Activated effector memory CD4-positive, alpha-beta T cell treated with Interleukin-2 at 50 U/mL for 16 hours (primary cell): ENCODE data around the gene RAD51D.
"Not testable (repeated sequence)": the region's sequence is repeated elsewhere in the genome, so short reads cannot be mapped to it uniquely, and the experiment has no call there.

ENCODE experiments used
- DNase-seq: peaks from one replicate; pipeline ENCODE4 v3.0.0-alpha.2; 2020

Gene RAD51D

DNA sequence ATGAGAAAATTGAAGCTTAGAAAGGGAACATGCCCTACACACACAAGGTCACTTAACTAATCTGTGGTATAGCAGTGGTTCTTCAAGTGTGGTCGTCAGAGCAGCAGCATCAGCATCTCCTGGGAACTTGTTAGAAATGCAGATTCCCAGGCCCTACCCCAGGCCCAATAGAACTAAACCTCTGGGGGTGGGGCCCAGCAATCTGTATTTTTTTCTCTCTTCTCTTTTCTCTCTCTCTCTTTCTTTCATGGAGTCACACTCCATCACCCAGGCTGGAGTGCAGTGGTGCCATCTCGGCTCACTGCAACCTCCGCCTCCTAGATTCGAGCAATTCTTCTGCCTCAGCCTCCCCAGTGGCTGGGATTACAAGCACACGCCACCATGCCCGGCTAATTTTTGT is 18.6 kb upstream of the RAD51D start:
- DNase-seq, result no peak

DNA sequence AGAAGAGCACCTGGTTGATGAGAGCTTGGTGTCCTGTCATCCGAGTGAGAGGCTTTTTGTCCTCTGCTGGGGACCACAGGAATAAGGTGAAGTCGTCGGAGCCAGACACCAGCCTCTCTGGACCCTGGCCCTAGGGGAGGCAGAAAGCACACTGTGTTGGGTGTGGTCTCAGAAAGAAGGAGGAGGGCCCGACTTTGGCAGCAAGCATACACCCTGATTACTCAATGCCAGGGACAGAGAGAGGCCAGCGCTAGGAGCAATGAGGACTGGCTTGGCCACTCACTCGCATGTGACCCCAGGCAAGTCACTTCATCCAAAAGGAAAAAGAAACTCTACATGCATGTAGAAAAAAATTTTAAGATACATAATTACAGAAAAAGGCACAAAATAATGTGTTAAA is 15.7 kb upstream of the RAD51D start:
- DNase-seq, result no peak

DNA sequence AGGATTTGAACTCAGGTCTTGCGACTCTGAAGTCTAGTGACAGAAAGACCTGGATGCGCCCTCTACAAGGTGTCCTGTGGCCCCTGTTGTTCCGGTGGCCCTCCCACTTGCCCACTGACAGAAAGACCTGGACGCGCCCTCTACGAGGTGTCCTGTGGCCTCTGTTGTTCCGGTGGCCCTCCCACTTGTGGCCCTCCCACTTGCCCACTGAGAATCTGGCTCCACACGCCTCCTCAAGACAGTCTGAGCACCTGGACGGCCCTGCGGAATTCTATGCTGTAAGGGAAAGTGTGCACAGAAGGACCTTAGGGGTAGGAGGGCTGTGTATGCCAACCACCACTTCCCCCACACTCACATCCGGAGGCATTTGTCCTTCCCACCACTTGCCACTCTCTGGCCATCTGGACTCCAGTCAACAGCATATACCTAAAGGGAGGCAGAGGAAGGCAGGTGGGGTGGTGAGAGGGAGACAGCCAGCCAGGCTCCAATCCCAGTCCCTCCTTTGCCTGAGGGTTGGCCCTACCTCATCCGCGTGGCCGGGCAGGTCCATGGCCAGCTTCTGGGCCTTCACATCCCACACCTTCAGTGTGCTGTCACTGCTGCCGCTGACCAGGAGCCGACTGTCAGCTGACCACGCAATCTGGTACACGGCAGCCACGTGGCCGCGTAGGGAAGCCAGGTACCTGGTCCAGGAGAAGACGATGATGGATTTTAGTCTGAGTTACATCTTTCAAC is 13.3 kb upstream of the RAD51D start:
- DNase-seq, result no peak

DNA sequence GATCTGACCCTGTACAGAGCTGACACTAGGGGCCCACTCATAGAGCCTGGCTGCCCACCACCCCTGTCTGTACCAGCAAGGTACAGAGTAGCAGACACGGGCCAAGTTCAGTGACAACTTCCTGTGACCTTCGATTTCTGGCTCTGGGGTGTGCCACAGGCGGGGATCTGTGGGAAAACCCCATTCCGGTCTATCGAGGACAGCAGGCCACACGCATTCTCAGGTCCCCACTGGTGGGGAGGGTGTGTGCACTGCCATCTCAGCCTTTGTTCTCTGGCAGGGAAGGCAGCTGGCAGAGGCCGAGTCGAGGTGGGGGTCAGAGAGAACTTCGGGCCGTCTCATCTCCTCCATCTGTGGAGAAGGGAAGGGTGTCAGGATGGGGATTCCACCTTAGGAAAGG is 12.4 kb upstream of the RAD51D start:
- DNase-seq, result no peak

DNA sequence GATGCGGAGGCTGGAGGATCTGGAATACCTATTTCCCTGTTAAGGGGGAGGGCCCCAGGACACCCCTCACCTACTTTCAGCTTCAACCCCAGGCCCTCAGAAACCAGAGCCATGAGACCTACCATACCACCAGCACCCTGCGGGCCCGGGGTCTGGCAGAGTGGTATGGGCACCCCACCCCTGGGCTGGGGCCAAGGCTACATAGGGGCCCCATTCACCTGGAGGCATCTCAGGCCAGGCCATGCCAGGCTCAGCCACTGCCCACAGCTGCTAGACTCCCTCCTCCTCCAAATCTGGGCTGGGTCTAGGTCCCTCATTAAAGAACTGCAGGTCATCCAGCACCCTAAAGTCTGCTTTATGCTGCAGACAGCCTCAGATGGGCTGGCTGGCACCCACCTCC is 10.7 kb upstream of the RAD51D start:
- DNase-seq, result no peak

DNA sequence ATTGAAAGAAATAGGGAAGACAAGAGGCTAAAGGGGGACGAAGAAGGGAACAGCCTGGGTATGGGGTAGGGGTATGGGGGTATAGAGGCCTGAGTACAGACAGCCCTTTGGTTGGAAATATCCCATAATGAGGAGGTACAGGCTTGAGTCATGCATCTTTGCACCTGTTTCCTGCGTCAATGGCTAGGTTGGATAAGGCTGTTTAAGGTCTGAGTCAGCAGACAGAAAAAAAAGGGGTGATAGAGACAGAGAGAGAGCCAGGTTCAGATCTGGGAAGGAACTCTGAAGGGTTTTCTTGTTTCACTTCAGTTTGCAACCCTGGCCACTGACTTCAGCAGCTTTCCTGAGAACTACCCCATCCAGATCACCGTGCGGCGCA is 10.3 kb upstream of the RAD51D start:
- DNase-seq, result no peak

DNA sequence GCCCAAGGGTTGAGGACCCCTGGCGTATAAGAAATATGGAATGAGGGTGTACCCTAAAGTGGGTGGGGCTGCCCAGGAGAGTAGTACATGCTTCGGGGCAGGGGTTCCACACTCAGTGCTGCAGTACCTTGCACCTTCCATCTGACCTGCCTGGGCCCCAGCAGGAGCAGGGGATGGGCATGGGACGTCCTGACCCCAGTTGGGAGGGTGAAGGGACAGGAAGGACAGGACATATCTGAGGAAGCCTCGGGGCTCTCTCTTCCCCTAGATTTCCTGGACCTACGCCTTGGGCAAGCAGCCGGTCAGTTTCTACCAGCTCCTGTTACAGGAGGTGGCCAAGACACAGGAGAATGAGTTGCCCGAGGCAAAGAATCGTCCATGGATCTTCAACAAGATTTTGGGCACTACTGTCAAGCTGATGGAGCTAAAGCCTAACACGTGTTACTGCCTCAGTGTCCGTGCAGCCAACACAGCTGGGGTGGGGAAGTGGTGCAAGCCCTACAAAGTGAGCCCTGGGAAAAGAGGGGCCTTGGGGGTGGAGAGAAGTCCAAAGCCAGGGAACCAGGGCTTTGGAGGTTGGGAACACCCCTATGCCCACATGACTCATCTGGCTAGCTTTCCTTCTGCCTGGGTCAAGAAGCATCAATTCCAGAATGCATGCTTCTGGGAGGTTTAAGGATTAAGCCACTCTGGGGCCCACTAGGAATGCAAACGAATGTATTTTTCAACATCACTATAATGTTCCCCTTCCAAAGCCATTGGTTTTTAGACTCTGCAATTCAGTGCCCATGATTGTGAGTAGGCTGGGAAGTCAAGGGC is 9.7 kb upstream of the RAD51D start:
- no peak for DNase-seq

DNA sequence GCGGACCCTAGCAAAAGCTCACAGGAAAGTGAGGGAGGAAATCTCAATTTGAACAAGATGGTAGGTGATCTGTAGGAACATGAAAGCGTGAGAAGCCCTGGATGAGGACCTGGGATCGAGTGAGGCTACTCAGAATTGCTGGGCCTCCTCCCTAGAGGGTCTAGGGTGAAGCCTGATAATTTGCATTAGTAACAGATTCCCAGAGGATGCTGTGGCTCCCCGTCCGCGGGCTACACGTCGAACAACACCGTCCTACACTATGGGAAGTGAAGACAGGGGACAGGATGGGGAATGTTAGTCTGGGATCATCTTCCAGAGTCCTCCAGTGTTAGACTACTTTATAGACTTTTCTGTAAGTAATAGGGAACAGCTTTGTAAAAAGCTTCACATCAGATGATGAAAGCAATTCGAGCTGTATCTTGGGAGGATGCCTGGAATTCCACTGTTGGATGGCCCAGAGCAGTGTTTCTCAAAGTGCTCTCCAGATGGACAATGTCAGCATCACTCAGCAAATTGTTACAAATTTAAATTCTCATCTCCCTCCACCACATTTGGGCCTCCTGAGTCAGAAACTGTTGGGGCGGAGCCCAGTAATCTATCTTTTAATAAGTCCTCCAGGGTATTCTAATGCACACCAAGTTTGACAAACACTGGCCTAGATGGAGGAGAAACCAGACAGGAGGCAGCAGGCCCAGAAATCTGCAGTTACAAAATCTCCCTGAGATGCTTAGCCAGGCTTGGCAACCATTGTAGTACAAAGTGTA is 8.3 kb upstream of the RAD51D start:
- no peak for DNase-seq

DNA sequence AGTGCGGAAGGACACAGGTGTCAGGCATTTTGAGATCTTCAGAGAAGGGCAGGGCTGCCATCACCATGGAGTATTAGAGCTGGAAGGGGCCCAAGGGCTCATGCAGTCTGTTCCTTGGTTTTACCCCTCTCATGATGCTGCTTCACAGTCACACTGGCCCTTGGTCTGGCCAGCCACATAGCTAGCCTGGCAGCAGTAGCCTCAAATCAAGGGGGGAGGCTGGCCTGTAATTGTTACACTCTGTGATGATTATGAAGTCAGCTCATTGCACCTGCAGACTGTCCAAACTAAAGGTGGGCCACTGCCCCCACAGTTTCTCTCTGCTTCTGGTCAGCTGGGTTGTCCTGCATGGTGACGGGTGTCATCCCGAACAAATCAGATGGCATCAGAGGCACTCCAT is 1.7 kb upstream of the RAD51D start, which contains the start of gene FNDC8:
TSS of gene FNDC8 (plus strand) at position 301 of the 400 bp plus-strand sequence. CDS start at position 380, 79 bp downstream.
- DNase-seq, result no peak

DNA sequence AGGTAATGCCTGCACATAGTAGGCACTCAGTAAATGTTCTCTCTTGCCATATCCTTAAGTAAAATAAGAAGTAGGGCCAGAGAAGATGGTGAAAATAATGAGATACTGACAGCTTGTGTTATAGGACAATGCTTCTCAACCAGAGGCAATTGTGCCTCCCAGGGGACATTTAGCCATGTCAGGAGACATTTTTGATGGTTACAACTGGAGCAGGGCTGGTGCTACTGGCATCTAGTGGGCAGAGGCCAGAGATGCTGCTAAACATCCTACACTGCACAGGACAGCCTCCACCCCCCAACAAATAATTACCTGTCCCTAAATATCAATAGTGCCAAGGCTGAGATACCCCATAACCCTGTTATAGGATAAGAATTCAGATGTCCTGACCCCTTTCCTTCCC is 1.7 kb downstream of the RAD51D start:
- no peak for DNase-seq

DNA sequence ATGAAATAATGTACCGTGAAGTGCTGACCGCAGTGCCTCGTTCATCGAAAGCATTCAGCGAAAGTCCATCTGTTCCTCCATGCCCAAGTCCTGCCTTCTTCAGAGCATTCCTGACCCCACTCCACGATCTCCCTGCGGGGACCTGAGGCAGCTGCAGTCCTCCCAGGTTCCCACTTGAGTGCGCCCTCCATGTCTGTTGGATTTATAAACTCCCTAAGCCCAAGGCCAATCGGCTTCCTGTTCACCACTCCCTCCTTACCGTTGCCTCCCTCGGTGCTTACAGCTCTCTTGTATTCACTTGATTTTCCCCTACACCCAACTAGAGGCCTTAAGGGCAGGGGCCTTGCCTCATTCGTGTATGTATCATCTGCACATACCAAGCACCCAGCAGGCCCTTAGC is 2.8 kb downstream of the RAD51D start:
- DNase-seq, result no peak

DNA sequence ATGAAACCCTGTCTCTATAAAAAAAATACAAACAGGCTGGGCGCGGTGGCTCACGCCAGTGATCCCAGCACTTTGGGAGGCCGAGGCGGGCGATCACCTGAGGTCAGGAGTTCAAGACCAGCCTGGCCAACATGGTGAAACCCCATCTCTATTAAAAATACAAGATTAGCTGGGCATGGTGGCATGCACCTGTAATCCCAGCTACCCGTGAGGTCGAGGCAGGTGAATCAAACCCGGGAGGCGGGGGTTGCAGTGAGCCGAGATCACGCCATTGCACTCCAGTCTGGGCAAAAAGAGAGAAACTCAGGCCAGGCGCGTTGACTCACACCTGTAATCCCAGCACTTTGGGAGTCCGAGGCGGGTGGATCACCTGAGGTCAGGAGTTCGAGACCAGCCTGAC is 8.9 kb downstream of the RAD51D start:
- not testable (repeated sequence) for DNase-seq

DNA sequence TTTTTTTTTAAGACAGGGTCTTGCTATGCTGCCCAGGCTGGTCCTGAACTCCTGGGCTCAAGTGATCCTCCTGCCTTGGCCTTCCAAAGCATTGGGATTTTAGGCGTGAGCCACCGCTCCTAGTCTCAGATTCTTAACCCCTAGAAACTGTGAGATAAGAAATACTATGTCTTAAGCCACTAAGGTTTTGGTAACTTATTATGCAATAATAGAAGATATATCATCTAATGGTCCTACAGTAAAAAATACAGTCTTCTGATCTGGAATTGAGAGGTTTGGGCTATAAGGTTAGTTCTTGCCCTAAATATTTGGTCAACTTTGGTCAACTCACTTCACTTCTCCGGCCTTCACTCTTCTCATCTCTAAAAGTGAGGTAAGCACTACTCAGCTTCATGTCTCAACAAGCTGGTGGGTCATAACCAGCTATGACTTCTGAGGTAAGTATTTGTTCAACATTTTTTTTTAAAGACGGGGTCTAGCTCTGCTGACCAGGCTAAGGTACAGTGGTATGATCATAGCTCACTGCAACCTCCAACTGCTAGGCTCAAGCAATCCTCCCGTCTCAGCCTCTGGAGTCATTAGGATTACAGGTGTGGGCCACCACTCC is 14.7 kb downstream of the RAD51D start:
- no peak for DNase-seq

DNA sequence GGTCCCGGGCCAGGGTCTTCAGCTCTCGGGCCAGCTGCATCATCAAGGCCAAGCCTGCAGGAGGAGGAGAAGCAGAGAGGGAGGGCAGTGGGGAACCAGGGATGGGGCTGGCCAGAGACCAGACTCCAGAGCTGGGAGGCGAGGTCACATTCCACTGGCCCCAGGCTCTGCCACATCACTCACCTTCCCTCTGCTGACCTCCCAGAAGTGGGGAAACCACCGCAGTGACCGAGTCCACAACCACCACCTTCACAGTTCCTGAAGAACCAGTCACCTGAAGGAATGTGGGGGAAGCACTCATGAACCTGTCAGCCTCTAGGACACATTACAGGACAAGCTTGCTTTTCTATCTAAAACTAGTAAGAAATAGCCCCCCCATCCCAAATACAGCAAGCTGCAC is 16.4 kb downstream of the RAD51D start:
- no peak for DNase-seq

DNA sequence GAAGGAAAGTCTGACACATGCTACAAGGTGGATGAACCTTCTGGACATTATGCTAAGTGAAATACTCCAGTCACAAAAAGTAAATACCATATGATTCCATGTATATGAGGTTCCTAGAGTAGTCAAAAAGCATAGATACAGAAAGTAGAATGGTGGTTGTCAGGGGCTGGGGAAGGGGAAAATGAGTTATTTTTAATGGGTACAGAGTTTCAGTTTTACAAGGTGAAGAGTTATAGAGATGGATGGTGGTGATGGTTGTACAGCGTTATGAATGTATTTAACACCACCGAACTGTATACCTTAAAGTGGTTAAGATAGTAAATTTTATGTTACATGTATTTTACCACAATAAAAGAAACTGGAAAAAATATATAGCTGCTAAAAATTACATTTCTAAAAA is 17.9 kb downstream of the RAD51D start:
- no peak for DNase-seq

DNA sequence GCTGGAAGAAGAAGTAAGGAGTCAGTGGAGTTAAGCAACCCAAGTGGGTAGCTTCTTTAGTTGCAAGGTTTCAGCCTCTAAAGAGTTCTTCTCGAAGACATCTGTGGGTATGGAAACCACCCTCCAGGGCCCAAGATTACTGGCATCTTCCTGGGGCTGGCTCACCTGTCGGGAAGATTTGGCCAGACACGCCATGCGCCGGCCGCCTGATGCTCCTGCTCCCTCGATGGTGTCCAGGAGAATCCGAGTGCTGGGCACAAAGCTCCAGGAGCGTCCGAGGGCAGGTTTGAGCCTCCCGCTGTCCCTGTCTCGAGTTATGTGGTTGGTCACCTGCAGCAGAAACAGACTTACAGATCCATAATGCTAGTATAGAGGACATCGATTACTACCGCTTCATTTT is 18.6 kb downstream of the RAD51D start:
- DNase-seq, result no peak

DNA sequence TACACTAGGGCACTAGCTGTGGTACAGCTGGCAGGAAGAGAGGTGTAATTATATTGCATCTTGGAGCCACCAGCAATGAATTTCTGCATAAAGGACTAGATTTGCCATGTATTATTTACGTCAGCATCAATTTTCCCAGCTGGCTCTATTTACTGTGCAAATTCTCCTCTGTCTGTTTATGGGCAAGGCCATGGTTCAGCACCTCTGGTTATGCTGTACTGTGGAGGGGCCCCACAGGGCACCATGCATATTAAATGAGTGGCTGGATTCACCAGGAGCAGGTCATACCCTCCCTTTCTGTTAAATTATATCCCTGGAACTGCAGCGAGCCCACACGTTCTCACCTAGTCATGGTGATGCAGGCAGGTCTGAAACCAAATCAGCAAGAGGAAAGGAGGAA is 19.8 kb downstream of the RAD51D start:
- DNase-seq, result no peak

DNA sequence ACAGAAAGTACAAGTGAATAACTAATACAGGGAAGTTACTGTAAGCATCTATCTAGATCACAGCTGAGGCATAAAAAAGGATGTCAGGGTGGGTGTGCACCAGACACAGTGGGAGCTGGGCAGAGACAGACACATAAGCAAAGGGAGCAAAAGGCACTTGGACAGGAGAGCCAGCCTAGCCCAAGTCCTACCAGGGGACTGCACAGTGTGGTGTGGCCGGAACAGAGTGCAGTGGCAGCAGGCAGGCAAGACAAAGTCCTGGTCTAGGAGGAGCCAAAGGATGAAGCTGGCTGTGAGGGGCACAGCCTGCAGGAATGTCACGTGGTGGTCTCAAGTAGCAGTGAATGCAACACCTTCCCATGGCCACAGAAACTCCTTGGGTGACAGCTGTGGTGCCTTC is 21.9 kb downstream of the RAD51D start:
- no peak for DNase-seq

DNA sequence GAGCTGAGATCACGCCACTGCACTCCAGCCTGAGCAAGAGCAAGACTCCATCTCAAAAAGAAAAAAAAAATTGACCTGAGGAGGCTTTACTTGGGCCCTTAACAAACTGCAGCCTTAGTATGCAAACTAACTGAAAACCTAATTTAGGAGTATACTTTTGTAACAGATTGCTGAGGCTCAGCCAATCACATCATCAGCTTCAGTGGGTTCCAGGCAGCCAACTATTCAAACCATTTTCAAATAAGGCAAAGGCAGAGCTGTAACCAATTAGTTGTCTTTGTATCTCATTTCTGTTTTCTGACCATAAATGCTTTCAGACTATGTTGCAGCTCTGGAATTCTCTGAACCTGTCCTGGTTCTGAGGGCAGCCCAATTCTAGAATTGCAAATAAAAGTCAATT is 23.9 kb downstream of the RAD51D start:
- DNase-seq, result no peak

DNA sequence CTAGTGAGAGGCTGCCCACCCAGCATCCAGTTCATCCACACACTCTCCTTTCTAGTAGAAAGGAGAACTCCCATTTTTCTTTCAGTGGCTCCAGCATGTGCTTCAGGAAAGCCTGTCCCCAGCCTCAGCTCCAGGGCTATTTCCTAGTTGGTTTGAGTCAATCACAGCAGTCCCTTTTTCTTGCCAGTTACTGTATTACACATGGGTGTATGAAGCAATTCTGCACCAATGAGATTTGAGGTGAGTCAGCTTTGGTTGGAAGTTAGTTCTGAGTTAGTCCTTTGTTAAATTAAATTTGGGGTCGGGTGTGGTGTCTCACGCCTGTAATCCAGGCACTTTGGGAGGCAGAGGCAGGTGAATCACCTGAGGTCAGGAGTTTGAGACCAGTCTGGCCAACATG is 24.8 kb downstream of the RAD51D start:
- DNase-seq, result no peak

DNA sequence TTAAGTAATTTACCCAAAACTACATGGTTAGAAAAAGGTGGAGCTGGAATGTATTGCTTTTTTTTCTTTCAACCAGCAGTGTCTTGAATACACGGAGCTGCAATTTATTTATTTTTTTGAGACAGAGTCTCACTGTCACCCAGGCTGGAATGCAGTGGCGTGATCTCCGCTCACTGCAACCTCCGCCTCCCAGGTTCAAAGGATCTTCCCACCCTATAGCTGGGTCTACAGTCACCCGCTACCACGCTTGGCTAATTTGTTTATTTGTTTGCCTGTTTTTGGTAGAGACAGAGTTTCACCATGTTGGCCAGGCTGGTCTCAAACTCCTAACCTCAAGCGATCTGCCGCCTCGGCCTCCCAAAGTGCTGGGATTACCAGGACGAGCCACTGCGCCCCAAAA is 29.0 kb downstream of the RAD51D start:
- not testable (repeated sequence) for DNase-seq

DNA sequence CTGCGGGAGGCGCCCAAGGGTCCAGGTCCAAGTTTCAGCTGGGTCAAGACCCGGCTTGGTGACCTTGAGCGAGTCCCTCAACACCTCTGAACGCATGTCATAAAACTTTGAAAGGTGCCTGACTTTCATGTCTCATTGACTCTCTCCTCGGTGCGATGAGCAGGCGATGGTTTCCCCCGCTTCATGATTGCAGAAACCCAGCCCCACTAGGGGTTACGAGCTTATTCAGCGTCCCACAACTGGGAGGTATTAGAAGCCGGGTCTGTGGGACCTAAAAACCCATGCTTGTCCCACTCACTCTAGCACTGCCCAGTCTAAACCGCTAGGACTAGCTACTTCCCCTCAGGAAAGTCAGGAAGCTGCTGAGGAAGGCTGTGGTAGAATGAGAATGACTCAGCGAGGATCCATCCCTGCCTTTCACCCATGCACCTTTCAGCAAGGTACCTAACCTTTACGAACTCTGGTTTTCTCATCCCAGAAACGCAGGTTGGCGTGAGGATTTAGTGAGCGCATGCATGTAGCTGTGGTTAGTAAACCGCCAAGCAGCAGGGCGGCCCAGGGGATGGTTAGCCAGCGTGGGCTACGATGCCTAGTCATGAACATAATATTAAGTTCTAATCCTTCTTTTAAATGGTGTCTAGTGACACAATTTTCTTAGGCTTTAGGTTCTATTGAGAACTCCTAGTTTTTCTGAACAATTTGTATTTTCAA is 29.9 kb downstream of the RAD51D start:
- DNase-seq, result no peak
